ENCODE data around the gene DVL1. TPM values are rescaled to one million over a fixed set of nuclear protein-coding genes. Genes with fewer than 3 reads are reported as not detected.

Gene DVL1
- total and polyA plus RNA-seq, 7 donors, result 25.8 to 85.0 (median 58.9) TPM

DNA sequence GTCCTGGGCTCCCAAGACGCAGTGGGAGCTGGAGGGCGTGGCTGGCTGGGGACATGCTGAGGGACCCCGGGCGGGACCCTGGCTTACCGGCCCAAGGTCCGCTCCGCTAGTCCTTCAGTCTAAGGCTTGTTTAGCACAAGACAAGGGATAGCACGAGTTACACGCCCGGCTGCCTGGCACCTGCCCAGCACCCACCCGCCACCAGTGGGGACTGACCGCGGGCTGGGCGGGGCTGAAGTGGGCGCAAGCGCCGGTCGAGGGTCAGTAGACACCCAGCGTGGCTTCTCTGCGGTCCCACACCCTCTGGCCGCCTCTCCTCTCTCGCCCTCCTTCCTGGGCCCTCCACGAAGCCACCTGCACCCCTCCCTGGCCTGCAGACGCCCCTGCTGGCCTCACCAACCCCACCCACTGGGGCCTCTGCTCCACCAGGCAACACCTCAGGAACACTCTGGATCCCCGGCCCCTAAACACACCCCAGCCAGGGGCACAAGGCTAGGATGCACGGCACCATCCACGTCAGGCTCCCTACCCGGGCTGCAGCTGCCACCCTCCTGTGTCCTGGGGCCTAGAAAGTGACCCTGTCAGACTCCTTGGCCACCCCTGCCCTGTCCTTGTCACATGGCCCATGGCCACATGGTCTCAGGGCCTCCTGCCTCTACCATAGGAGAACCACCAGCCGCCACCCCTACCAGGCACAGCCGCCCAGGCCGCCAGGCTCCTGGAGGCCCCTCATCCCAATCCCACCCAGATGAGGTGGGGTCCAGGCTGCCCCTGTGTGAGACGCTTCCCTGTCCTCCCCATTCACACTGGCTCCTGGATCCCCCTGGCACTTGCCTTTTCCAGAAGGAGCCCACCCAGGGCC, 12.1 kb downstream of the DVL1 start:
- H3K27ac ChIP-seq, result no peak overlapping the region
- H3K4me3 ChIP-seq, result no peak overlapping the region
- 86 to 92% methylated on average over 32 of the region's 32 CpGs for WGBS, 2 donors
- intact Hi-C loops (cut with DNase I), result no loop called here
- no peak for TF ChIP-seq EP300 (IDR thresholded peaks at IDR 0.05)
- no peak for TF ChIP-seq POLR2A (IDR thresholded peaks at IDR 0.05)
- TF ChIP-seq, protein P1, sequence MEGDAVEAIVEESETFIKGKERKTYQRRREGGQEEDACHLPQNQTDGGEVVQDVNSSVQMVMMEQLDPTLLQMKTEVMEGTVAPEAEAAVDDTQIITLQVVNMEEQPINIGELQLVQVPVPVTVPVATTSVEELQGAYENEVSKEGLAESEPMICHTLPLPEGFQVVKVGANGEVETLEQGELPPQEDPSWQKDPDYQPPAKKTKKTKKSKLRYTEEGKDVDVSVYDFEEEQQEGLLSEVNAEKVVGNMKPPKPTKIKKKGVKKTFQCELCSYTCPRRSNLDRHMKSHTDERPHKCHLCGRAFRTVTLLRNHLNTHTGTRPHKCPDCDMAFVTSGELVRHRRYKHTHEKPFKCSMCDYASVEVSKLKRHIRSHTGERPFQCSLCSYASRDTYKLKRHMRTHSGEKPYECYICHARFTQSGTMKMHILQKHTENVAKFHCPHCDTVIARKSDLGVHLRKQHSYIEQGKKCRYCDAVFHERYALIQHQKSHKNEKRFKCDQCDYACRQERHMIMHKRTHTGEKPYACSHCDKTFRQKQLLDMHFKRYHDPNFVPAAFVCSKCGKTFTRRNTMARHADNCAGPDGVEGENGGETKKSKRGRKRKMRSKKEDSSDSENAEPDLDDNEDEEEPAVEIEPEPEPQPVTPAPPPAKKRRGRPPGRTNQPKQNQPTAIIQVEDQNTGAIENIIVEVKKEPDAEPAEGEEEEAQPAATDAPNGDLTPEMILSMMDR (IDR thresholded peaks at IDR 0.05), result no peak
- no peak for TF ChIP-seq POLR2AphosphoS5 (IDR thresholded peaks at IDR 0.05)
- H3K36me3 ChIP-seq, result peaks cover 16 to 63% (median 37%) of the 10 kb centered on the region in 4 donors
- H3K27me3 ChIP-seq, result no peaks in the 10 kb centered on the region
- H3K9me3 ChIP-seq, result no peaks in the 10 kb centered on the region
- no peaks in the 10 kb centered on the region for H3K4me1 ChIP-seq
- no peak for DNase-seq

DNA sequence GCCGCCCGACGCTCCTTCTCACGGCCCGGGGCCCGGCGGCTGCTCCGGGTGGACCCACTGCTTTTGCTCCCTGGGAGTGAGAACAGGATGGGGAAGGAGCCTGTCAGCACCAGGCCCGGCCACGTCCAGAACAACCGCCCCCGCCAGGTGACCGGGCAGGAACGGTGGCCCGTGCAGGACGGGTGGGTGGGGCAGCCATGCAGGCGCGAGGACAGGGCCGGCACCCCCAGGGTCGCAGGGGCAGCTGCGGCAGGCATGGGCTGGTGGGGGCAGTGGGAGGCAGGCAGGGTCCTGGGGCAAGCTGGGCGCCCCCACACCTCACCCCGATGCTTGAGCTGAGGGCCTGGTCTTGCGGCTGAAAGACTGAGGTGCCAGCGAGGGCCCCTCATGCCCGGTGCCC, 12.8 kb downstream of the DVL1 start:
- WGBS, 2 donors, result 91 to 92% methylated on average over 26 of the region's 26 CpGs
- Histone ChIP-seq H3K27ac (no peak overlapping the region), H3K36me3 (peaks cover 16 to 56% (median 31%) of the 10 kb centered on the region in 4 donors)

DNA sequence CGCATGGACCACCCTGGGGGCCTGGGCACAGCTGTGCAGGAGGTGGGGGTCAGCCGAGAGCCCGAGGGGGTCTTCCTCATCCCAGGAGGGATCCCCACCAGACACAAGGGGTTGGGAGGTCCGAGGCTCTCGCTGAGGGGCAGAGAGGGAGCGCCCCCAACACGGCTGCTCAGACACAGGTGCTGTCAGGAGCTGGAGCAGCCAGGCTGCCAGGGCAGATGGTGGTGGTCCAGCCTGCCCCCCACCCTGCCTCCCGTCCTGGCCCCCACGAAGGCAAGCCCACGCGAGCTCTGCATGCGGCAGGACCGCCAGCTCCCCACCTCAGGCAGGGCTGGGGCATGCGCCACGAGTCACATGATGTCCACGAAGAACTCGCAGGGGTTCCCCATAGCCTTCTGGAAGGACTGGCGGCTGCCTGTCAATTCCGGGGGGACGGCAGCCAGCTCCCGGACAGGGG, 13.4 kb downstream of the DVL1 start:
- Histone ChIP-seq H3K36me3 (peaks cover 16 to 51% (median 27%) of the 10 kb centered on the region in 4 donors), H3K27me3 (no peaks in the 10 kb centered on the region), H3K27ac (no peak overlapping the region), H3K4me1 (peaks cover 0 to 4% (median 2%) of the 10 kb centered on the region in 4 donors), H3K9me3 (no peaks in the 10 kb centered on the region), H3K4me3 (no peak overlapping the region)
- intact Hi-C loops (cut with DNase I), result no loop called here
- no peak for TF ChIP-seq POLR2A (IDR thresholded peaks at IDR 0.05)
- no peak for TF ChIP-seq EP300 (IDR thresholded peaks at IDR 0.05)
- TF ChIP-seq, protein P1 (IDR thresholded peaks at IDR 0.05), result no peak
- TF ChIP-seq POLR2AphosphoS5 (IDR thresholded peaks at IDR 0.05), result no peak
- WGBS, 2 donors, result 89 to 91% methylated on average over 21 of the region's 21 CpGs
- no peak for DNase-seq

More for the DNA sequence above, 12.8 kb downstream of the DVL1 start:
- Histone ChIP-seq H3K4me3 (no peak overlapping the region), H3K9me3 (no peaks in the 10 kb centered on the region), H3K4me1 (no peaks in the 10 kb centered on the region), H3K27me3 (no peaks in the 10 kb centered on the region)
- TF ChIP-seq POLR2A (IDR thresholded peaks at IDR 0.05), result no peak
- TF ChIP-seq EP300 (IDR thresholded peaks at IDR 0.05), result no peak
- no peak for TF ChIP-seq POLR2AphosphoS5 (IDR thresholded peaks at IDR 0.05)
- TF ChIP-seq, protein P1 (IDR thresholded peaks at IDR 0.05), result no peak
- DNase-seq, result no peak
- intact Hi-C loops (cut with DNase I), result no loop called here

DNA sequence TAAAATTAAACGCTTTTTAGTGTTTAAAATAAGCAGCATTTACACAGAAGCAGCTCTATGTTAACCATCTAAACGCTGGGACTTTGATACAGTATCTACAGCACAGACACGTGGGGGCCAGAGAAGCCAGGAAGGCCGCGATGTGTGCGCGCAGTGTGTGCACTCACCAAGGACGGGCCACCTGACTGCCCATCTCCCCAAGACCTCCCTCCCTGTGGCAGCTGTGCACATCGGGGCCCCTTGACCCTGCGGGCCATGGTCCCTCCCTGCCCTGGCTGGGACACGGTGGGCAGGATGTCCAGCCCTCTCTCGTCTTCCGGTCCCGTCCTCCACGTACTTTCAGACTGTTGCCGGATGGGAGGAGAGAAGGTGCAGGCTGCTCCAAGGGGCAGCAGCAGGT, 13.9 kb downstream of the DVL1 start:
- Histone ChIP-seq H3K4me3 (no peak overlapping the region), H3K4me1 (peaks cover 0 to 7% (median 6%) of the 10 kb centered on the region in 4 donors), H3K27ac (no peak overlapping the region), H3K27me3 (no peaks in the 10 kb centered on the region), H3K36me3 (peaks cover 14 to 46% (median 25%) of the 10 kb centered on the region in 4 donors), H3K9me3 (no peaks in the 10 kb centered on the region)
- WGBS, 2 donors, result 84 to 86% methylated on average over 16 of the region's 16 CpGs
- no peak for DNase-seq
- no peak for TF ChIP-seq POLR2A (IDR thresholded peaks at IDR 0.05)
- TF ChIP-seq, protein P1 (IDR thresholded peaks at IDR 0.05), result no peak
- TF ChIP-seq POLR2AphosphoS5 (IDR thresholded peaks at IDR 0.05), result no peak
- no peak for TF ChIP-seq EP300 (IDR thresholded peaks at IDR 0.05)
- intact Hi-C loops (cut with DNase I), result no loop called here

Data from sigmoid colon (tissue), 7 donors.